ENCODE measurements around the gene UBD. TPM values are rescaled to one million over a fixed set of nuclear protein-coding genes. Genes with fewer than 3 reads are reported as not detected.

The UBD gene
- total RNA-seq, 4 donors from 2014 or later = 0.36 TPM; not detected in 3

GRCh38 chr6:29530671-29531310, 28.7 kb downstream of the UBD start:
- intact Hi-C loops (cut with DNase I; ENCODE audit: low total_unique reads) = no loop called here
- WGBS, 2 donors = 88 to 90% methylated on average over 2 of the region's 2 CpGs

GRCh38 chr6:29529956-29530355, 29.6 kb downstream of the UBD start:
- H3K4me3 ChIP-seq (ENCODE audit: low read depth, poor library complexity, severe bottlenecking) = no peak overlapping the region
- intact Hi-C loops (cut with DNase I; ENCODE audit: low total_unique reads) = no loop called here
- 87 to 93% methylated on average over 3 of the region's 3 CpGs for WGBS, 2 donors
- no peak for DNase-seq (ENCODE audit: low spot score in 2 of 2)
- TF ChIP-seq POLR2A (IDR thresholded peaks at IDR 0.05) (no peak), CTCF (IDR thresholded peaks at IDR 0.05) (no peak)

More at GRCh38 chr6:29530671-29531310, 28.7 kb downstream of the UBD start:
- no peak overlapping the region for H3K4me3 ChIP-seq (ENCODE audit: low read depth, poor library complexity, severe bottlenecking)
- no peak for DNase-seq (ENCODE audit: low spot score in 2 of 2)
- TF ChIP-seq POLR2A (IDR thresholded peaks at IDR 0.05) = no peak
- no peak for TF ChIP-seq CTCF (IDR thresholded peaks at IDR 0.05)

GRCh38 chr6:29528988-29529560, 30.5 kb downstream of the UBD start:
- 100% methylated on average over 2 of the region's 2 CpGs; no CpG with 5 or more reads in 1 of the 2 donors for WGBS, 2 donors
- DNase-seq (ENCODE audit: low spot score in 2 of 2) = no peak
- intact Hi-C loops (cut with DNase I; ENCODE audit: low total_unique reads) = no loop called here
- no peak for TF ChIP-seq CTCF (IDR thresholded peaks at IDR 0.05)
- no peak for TF ChIP-seq POLR2A (IDR thresholded peaks at IDR 0.05)
- no peak overlapping the region for H3K4me3 ChIP-seq (ENCODE audit: low read depth, poor library complexity, severe bottlenecking)

- no peak for DNase-seq (ENCODE audit: low spot score in 2 of 2)
- no peak overlapping the region for H3K4me3 ChIP-seq (ENCODE audit: low read depth, poor library complexity, severe bottlenecking)
- TF ChIP-seq POLR2A (IDR thresholded peaks at IDR 0.05) = no peak
- no peak for TF ChIP-seq CTCF (IDR thresholded peaks at IDR 0.05)
- intact Hi-C loops (cut with DNase I; ENCODE audit: low total_unique reads) = no loop called here
- WGBS, 2 donors = 76 to 77% methylated on average over 5 of the region's 5 CpGs
Observed at GRCh38 chr6:29528300-29528931, 31.1 kb downstream of the UBD start.

- no peak overlapping the region for H3K4me3 ChIP-seq (ENCODE audit: low read depth, poor library complexity, severe bottlenecking)
- no peak for DNase-seq (ENCODE audit: low spot score in 2 of 2)
- WGBS, 2 donors = 55 to 87% methylated on average over 2 of the region's 2 CpGs
- intact Hi-C loops (cut with DNase I; ENCODE audit: low total_unique reads) = no loop called here
- TF ChIP-seq CTCF (IDR thresholded peaks at IDR 0.05) = no peak
- no peak for TF ChIP-seq POLR2A (IDR thresholded peaks at IDR 0.05)
Observed at GRCh38 chr6:29527564-29527963, 32.0 kb downstream of the UBD start.

Measured in lower leg skin (tissue), 4 donors.